ENCODE measurements around the gene OR56B4.
"Not testable (repeated sequence)": the region's sequence is repeated elsewhere in the genome, so short reads cannot be mapped to it uniquely, and the experiment has no call there.

The OR56B4 gene

DNA sequence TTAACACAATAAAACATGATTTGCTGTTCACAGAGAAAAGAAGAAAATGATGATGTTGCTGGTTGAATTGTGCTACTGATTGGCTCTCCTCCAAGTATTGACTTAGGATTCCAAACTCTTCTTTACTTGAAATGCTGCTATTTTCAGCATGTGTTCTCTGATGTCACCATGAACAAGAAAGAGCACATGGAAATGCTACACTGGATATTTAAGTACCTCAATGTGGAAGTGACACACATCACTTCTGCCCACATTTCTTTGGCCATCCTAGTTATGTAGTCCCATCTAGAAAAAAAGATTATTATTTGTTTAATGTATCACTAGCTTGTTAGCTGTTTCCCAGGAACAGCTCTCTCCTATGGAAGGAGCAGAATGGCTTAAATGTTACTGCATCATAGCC lies 35.5 kb downstream of the OR56B4 start:
- no peak for DNase-seq (ENCODE audit: low read depth)
- TF ChIP-seq, protein P1, sequence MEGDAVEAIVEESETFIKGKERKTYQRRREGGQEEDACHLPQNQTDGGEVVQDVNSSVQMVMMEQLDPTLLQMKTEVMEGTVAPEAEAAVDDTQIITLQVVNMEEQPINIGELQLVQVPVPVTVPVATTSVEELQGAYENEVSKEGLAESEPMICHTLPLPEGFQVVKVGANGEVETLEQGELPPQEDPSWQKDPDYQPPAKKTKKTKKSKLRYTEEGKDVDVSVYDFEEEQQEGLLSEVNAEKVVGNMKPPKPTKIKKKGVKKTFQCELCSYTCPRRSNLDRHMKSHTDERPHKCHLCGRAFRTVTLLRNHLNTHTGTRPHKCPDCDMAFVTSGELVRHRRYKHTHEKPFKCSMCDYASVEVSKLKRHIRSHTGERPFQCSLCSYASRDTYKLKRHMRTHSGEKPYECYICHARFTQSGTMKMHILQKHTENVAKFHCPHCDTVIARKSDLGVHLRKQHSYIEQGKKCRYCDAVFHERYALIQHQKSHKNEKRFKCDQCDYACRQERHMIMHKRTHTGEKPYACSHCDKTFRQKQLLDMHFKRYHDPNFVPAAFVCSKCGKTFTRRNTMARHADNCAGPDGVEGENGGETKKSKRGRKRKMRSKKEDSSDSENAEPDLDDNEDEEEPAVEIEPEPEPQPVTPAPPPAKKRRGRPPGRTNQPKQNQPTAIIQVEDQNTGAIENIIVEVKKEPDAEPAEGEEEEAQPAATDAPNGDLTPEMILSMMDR (IDR thresholded peaks at IDR 0.05; ENCODE audit: insufficient read depth, low read depth, low read length, missing control alignments), result no peak
- no peak overlapping the region for H3K4me3 ChIP-seq (ENCODE audit: low read depth, low read length)

DNA sequence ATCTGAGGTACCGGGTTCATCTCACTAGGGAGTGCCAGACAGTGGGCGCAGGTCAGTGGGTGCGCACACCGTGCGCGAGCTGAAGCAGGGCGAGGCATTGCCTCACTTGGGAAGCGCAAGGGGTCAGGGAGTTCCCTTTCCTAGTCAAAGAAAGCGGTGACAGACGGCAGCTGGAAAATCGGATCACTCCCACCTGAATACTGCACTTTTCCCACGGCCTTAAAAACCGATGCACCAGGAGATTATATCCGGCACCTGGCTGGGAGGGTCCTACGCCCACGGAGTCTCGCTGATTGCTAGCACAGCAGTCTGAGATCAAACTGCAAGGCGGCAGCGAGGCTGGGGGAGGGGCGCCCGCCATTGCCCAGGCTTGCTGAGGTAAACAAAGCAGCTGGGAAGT lies 36.3 kb downstream of the OR56B4 start:
- not testable (repeated sequence) for H3K4me3 ChIP-seq (ENCODE audit: low read depth, low read length); DNase-seq (ENCODE audit: low read depth)

DNA sequence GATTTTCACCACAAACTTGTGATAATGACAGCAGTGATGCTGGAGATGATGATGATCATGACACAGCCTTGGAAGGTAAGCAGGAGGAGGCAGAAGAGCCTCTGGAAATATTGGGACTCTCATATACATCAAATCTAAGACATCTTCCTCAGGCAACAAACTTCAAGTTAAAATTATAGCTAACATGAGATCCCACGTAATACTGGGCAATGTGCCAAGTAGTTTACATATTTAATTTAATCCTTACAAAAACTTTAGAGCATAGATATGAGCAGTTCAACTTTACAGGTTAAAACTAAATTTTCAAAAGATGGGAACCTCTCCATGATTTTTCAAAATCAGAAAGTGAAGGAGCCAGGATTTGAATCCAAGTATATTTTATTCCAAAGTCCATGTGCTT lies 43.6 kb downstream of the OR56B4 start:
- TF ChIP-seq, protein P1 (IDR thresholded peaks at IDR 0.05; ENCODE audit: insufficient read depth, low read depth, low read length, missing control alignments), result no peak
- no peak overlapping the region for H3K4me3 ChIP-seq (ENCODE audit: low read depth, low read length)
- DNase-seq (ENCODE audit: low read depth), result no peak

DNA sequence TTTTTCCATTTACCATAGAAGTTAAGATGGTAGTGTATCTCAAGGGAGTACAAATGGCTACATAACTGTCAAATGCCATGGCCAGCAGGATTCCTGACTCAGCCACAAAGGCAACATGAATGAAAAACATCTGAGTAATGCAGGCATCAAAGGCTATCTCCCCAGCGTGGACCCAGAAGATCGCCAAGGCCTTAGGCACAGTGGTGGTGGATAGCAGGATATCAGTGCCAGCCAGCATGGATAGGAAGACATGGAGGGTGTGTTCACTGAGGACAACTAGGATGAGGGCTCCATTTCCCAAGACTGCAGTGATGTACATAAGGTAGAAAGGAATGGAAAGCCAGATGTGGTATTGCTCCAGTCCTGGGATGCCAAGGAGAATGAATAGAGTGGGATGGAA lies 44.6 kb downstream of the OR56B4 start:
- H3K4me3 ChIP-seq (ENCODE audit: low read depth, low read length), result no peak overlapping the region
- TF ChIP-seq, protein P1 (IDR thresholded peaks at IDR 0.05; ENCODE audit: insufficient read depth, low read depth, low read length, missing control alignments), result no peak
- DNase-seq (ENCODE audit: low read depth), result no peak

DNA sequence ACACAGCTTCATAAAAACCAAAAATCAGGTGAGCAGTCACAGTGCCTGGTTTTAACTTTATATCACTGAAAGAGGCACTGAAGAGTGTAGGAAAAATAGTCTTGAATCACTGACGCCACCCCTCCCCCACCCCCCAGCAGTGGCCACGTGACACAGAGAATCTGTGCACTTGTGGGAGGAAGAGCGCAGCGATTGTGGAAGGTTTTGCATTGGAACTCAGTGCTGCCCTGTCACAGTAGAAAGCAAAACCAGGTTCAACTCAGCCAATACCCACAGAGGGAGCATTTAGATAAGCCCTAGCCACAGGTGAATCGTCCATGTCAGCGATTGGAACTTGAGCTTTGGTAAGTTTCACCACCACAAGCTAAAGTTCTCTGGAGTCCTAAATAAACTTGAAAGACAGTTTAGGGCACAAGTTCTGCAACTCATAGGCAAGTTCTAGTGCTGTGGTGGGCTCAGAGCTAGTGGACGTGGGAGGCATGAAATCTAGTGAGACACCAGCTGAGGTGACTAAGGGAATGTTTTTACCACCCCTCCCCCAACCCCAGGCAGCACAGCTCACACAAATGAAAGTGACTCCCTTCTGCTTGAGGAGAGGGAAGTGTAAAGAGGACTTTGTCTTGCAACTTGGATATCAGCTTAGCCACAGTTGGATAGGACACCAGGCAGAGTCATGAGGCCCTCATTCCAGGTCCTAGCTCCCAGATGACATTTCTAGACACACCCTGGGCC lies 49.3 kb downstream of the OR56B4 start:
- TF ChIP-seq, protein P1 (IDR thresholded peaks at IDR 0.05; ENCODE audit: insufficient read depth, low read depth, low read length, missing control alignments), result no peak
- H3K4me3 ChIP-seq (ENCODE audit: low read depth, low read length), result no peak overlapping the region
- DNase-seq (ENCODE audit: low read depth), result peak; percentile 2
